Stimulated activated CD4-positive, alpha-beta T cell treated with anti-CD3 and anti-CD28 coated beads, Interleukin-12 subunit alpha, Interleukin-12 subunit beta, amount 100 ng/mL, for 48 hours (primary cell): ENCODE measurements around the gene SORCS2.

Experiments used
- DNase-seq, 3 donors: peaks; one replicate each; pipeline ENCODE4 v3.0.0-alpha.2; 2020; ENCODE audit warnings: low read depth in 2 of 3, low spot score in 1 of 3

SORCS2 gene

GRCh38 chr4:7185487-7186030 lies 6.8 kb upstream of the SORCS2 start:
- no peak for DNase-seq

- no peak for DNase-seq
These were observed 6.3 kb upstream of the SORCS2 start for GRCh38 chr4:7186031-7186430.

- no peak for DNase-seq
These were observed 5.7 kb upstream of the SORCS2 start for GRCh38 chr4:7186516-7187167.

GRCh38 chr4:7187168-7187535 lies 5.2 kb upstream of the SORCS2 start:
- no peak for DNase-seq

GRCh38 chr4:7187691-7188090 lies 4.6 kb upstream of the SORCS2 start:
- DNase-seq, result no peak

- DNase-seq, result no peak
These were observed 3.3 kb upstream of the SORCS2 start for GRCh38 chr4:7189066-7189465.

GRCh38 chr4:7189475-7190277 lies 2.7 kb upstream of the SORCS2 start:
- DNase-seq, result no peak

- DNase-seq, result no peak
These were observed 2.1 kb upstream of the SORCS2 start for GRCh38 chr4:7190278-7190594.

GRCh38 chr4:7190691-7191545 lies 1.4 kb upstream of the SORCS2 start:
- no peak for DNase-seq

GRCh38 chr4:7191546-7192251 lies 639 bp upstream of the SORCS2 start:
- no peak for DNase-seq

- no peak for DNase-seq
These were observed 956 bp downstream of the SORCS2 start for GRCh38 chr4:7193030-7193958.

- DNase-seq, result peak in 2 of 3 donors; percentile 19 to 25
These were observed 2.2 kb downstream of the SORCS2 start for GRCh38 chr4:7194251-7195140.

- DNase-seq, result no peak
These were observed 2.8 kb downstream of the SORCS2 start for GRCh38 chr4:7195141-7195515.

GRCh38 chr4:7195546-7196287 lies 3.4 kb downstream of the SORCS2 start:
- DNase-seq, result no peak

- no peak for DNase-seq
These were observed 3.9 kb downstream of the SORCS2 start for GRCh38 chr4:7196288-7196651.

- no peak for DNase-seq
These were observed 4.4 kb downstream of the SORCS2 start for GRCh38 chr4:7196736-7197135.

GRCh38 chr4:7197910-7198309 lies 5.6 kb downstream of the SORCS2 start:
- no peak for DNase-seq

- DNase-seq, result no peak
These were observed 6.2 kb downstream of the SORCS2 start for GRCh38 chr4:7198440-7199128.
